ENCODE data around the gene MBNL3.

The MBNL3 gene

DNA sequence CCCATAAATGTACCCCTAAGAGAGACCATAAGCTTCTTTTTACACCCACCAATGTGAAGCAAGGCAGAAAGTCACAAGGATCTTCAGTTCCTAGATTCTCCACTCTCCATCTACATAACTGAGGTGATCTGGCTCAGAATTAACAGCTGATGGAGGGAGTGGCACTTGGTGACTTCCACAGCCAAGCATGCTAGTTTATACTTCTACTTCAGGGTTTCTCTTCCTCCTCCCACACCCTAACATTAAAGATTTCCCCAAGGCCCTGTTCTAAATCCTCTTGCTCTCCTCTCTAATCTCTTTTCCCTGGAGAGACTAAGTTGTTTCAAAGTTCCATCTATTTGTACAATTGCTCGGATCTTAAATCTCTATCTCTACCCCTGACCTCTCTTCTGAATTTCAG, 81.1 kb downstream of the MBNL3 start:
- no peak overlapping the region for H3K4me2 ChIP-seq (ENCODE audit: low read length)

DNA sequence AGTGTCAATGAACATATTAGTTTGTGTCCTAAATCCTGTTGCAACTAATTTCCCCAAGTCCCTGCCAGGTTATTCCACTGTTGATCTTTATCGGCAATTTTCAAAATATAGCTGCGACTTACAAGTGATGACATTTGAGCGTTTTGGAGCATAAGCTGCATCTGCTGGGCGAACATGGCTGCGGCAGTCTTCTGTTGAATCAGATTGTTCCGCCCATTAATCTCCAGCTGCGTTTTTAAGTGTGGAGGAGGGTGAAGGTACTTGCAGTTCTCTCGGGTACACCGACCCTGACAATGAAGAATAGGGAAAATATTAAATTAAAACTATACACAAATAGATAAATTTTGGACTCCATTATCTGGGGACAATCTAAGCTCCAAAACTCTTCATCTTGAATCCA, 82.7 kb downstream of the MBNL3 start:
- no peak overlapping the region for H3K4me3 ChIP-seq (ENCODE audit: low read length)
- H3K27ac ChIP-seq (ENCODE audit: low read length), result no peak overlapping the region
- H3K79me2 ChIP-seq (ENCODE audit: low read length), result no peaks in the 10 kb centered on the region
- H3K36me3 ChIP-seq (replicated peaks; ENCODE audit: low read depth, low read length), result no peaks in the 10 kb centered on the region
- H2AFZ ChIP-seq (ENCODE audit: low read depth, low read length), result no peak overlapping the region
- no peak overlapping the region for H3K4me2 ChIP-seq (ENCODE audit: low read length)
- no peaks in the 10 kb centered on the region for H3K27me3 ChIP-seq (ENCODE audit: low read depth, low read length)
- TF ChIP-seq, protein P1, sequence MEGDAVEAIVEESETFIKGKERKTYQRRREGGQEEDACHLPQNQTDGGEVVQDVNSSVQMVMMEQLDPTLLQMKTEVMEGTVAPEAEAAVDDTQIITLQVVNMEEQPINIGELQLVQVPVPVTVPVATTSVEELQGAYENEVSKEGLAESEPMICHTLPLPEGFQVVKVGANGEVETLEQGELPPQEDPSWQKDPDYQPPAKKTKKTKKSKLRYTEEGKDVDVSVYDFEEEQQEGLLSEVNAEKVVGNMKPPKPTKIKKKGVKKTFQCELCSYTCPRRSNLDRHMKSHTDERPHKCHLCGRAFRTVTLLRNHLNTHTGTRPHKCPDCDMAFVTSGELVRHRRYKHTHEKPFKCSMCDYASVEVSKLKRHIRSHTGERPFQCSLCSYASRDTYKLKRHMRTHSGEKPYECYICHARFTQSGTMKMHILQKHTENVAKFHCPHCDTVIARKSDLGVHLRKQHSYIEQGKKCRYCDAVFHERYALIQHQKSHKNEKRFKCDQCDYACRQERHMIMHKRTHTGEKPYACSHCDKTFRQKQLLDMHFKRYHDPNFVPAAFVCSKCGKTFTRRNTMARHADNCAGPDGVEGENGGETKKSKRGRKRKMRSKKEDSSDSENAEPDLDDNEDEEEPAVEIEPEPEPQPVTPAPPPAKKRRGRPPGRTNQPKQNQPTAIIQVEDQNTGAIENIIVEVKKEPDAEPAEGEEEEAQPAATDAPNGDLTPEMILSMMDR (IDR thresholded peaks at IDR 0.05; ENCODE audit: low read depth, low read length), result no peak
- no peak for TF ChIP-seq EZH2phosphoT487 (IDR thresholded peaks at IDR 0.05; ENCODE audit: low read depth)
- H3K4me1 ChIP-seq (ENCODE audit: low read length), result peaks cover 26% of the 10 kb centered on the region
- H3K9ac ChIP-seq (ENCODE audit: low read length), result no peak overlapping the region
- no peaks in the 10 kb centered on the region for H4K20me1 ChIP-seq (ENCODE audit: insufficient read depth, low read length)
- H3K9me3 ChIP-seq (ENCODE audit: insufficient read depth, low read length), result no peaks in the 10 kb centered on the region

More for the DNA sequence above, 81.1 kb downstream of the MBNL3 start:
- Histone ChIP-seq H3K79me2 (ENCODE audit: low read length) (no peaks in the 10 kb centered on the region), H3K27ac (ENCODE audit: low read length) (no peak overlapping the region), H3K9me3 (ENCODE audit: insufficient read depth, low read length) (no peaks in the 10 kb centered on the region), H3K4me3 (ENCODE audit: low read length) (no peak overlapping the region), H2AFZ (ENCODE audit: low read depth, low read length) (no peak overlapping the region), H3K27me3 (ENCODE audit: low read depth, low read length) (no peaks in the 10 kb centered on the region), H3K9ac (ENCODE audit: low read length) (no peak overlapping the region), H4K20me1 (ENCODE audit: insufficient read depth, low read length) (no peaks in the 10 kb centered on the region), H3K36me3 (replicated peaks; ENCODE audit: low read depth, low read length) (no peaks in the 10 kb centered on the region), H3K4me1 (ENCODE audit: low read length) (peaks cover 28% of the 10 kb centered on the region)
- TF ChIP-seq, protein P1 (IDR thresholded peaks at IDR 0.05; ENCODE audit: low read depth, low read length), result no peak
- TF ChIP-seq EZH2phosphoT487 (IDR thresholded peaks at IDR 0.05; ENCODE audit: low read depth), result no peak

DNA sequence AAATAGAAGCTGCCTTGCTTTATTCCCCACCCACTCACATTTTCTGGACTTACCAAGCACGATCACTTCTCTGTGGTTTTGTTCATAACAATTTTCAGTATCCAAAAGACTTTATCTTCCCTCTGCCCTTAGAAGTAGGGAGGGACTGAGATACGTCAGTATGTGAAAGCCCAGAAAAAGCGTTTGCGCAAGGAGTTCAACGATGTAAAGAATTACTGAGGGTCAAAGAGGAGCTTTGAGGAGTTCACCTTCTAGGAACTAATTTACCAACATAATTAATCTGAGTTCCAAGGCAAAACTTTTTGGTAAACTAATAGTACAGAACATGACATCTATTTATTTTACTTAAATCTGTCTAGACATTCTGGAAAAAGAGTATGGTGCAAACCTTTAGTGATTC, 84.6 kb downstream of the MBNL3 start:
- Histone ChIP-seq H3K27ac (ENCODE audit: low read length) (no peak overlapping the region), H3K9ac (ENCODE audit: low read length) (no peak overlapping the region), H3K36me3 (replicated peaks; ENCODE audit: low read depth, low read length) (no peaks in the 10 kb centered on the region), H3K4me2 (ENCODE audit: low read length) (no peak overlapping the region), H4K20me1 (ENCODE audit: insufficient read depth, low read length) (no peaks in the 10 kb centered on the region), H3K9me3 (ENCODE audit: insufficient read depth, low read length) (no peaks in the 10 kb centered on the region), H2AFZ (ENCODE audit: low read depth, low read length) (no peak overlapping the region), H3K27me3 (ENCODE audit: low read depth, low read length) (no peaks in the 10 kb centered on the region), H3K79me2 (ENCODE audit: low read length) (no peaks in the 10 kb centered on the region), H3K4me3 (ENCODE audit: low read length) (no peak overlapping the region), H3K4me1 (ENCODE audit: low read length) (peaks cover 8% of the 10 kb centered on the region)
- no peak for TF ChIP-seq EZH2phosphoT487 (IDR thresholded peaks at IDR 0.05; ENCODE audit: low read depth)
- TF ChIP-seq, protein P1 (IDR thresholded peaks at IDR 0.05; ENCODE audit: low read depth, low read length), result no peak

DNA sequence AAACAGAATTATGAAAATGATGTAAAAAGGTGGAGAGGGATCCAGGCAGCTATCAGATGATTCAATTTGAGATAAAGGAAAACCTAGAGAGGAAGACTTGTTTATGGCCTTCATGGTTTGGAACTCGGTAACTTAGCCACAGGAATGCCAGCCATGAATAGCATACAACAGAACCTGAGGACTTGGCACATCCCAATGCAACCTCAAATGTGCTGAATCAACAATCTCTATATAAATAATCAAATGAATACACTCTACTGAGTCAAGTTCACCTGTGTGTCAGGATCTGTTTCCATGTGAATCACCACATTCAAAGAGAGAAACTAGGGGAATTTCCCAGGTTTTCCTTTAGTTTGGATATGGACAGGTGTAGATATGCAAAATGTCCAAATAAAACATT, 86.9 kb downstream of the MBNL3 start:
- Histone ChIP-seq H3K27ac (ENCODE audit: low read length) (no peak overlapping the region), H3K9ac (ENCODE audit: low read length) (no peak overlapping the region), H2AFZ (ENCODE audit: low read depth, low read length) (no peak overlapping the region), H3K4me2 (ENCODE audit: low read length) (no peak overlapping the region), H3K4me1 (ENCODE audit: low read length) (no peaks in the 10 kb centered on the region), H4K20me1 (ENCODE audit: insufficient read depth, low read length) (no peaks in the 10 kb centered on the region), H3K27me3 (ENCODE audit: low read depth, low read length) (no peaks in the 10 kb centered on the region), H3K4me3 (ENCODE audit: low read length) (no peak overlapping the region), H3K79me2 (ENCODE audit: low read length) (no peaks in the 10 kb centered on the region), H3K36me3 (replicated peaks; ENCODE audit: low read depth, low read length) (no peaks in the 10 kb centered on the region), H3K9me3 (ENCODE audit: insufficient read depth, low read length) (no peaks in the 10 kb centered on the region)
- TF ChIP-seq, protein P1 (IDR thresholded peaks at IDR 0.05; ENCODE audit: low read depth, low read length), result no peak
- TF ChIP-seq EZH2phosphoT487 (IDR thresholded peaks at IDR 0.05; ENCODE audit: low read depth), result no peak

Measured in OCI-LY3 (cell line).